Neural progenitor cell (in vitro differentiated cells): ENCODE measurements around the gene C14orf132.

Source experiments
- EZH2 ChIP-seq: fragments of 200-600 bp; sonication (generic); IDR thresholded peaks from 2 replicates; pipeline ENCODE4 v1.6.1; 2017; ENCODE audit warnings: antibody characterized with exemption, mild to moderate bottlenecking, moderate library complexity
- TF ChIP-seq, protein P1 (sequence below): fragments of 200-600 bp; sonication (generic); IDR thresholded peaks from 2 replicates; pipeline ENCODE4 v1.5.1; 2017; ENCODE audit warnings: antibody characterized with exemption, mild to moderate bottlenecking

DNA sequence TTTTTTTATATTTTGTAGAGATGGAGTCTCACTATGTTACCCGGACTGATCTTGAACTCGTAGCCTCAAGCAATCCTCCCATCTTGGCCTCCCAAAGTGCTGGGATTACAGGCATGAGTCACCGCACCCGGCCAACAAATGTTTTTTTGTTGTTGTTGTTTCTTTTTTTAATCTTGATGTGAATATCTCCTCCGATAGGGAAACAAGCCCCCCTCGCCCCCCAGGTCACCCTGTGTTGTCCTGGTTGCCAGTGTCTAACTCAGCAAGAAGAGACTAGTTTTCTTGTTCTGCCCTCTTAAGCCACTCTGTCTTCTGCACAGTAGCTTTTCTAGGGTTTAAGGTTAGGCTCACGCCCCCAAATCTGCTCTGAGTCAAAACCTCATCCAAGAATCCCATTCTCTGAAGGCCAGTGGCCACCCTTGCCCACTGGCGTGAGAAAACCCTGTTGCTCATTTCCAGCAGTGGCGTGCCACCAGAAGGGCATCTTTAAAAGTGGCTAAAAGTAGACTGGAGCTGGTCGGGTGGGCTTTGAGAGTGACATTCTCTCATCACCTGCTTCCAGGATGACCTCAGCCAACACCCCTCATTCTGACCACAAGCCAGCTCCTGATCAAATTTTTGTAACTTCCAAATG is 42.7 kb downstream of the C14orf132 start:
- TF ChIP-seq, protein P1, sequence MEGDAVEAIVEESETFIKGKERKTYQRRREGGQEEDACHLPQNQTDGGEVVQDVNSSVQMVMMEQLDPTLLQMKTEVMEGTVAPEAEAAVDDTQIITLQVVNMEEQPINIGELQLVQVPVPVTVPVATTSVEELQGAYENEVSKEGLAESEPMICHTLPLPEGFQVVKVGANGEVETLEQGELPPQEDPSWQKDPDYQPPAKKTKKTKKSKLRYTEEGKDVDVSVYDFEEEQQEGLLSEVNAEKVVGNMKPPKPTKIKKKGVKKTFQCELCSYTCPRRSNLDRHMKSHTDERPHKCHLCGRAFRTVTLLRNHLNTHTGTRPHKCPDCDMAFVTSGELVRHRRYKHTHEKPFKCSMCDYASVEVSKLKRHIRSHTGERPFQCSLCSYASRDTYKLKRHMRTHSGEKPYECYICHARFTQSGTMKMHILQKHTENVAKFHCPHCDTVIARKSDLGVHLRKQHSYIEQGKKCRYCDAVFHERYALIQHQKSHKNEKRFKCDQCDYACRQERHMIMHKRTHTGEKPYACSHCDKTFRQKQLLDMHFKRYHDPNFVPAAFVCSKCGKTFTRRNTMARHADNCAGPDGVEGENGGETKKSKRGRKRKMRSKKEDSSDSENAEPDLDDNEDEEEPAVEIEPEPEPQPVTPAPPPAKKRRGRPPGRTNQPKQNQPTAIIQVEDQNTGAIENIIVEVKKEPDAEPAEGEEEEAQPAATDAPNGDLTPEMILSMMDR = no peak
- no peak for TF ChIP-seq EZH2
